ENCODE results near the gene COL4A1.

COL4A1 gene

DNA sequence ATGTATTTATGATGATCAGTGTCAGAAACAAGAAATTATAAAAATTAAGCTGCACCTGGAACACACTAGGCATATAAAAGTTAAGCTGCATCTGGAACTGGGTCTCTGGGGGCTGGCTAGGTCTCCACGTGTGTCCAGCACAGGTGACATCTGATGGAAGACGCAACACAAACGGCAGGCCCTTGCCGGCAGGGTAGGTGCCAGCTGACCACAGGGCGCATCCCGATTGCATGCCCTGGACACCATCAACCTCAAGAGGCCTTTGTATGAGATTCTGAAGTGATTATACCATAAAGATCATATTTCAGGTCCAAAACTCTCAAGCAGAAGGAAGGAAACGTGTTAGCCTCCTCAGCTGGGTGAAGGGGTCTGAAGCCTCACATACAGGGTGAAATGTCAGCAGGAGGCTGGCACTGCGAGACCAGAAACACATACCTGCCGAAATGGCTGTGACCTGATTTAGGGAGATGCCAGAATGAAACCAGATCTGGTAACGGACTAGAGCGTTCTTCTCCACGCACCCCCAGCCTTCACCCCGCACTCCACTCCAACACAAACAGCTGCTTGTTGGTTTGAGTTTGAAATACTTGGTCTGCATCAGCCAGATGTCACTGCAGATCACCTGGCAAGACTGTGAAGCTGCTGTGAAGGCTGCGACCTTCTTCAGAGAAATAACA, 37.3 kb downstream of the COL4A1 start:
- DNase-seq, result no peak

DNA sequence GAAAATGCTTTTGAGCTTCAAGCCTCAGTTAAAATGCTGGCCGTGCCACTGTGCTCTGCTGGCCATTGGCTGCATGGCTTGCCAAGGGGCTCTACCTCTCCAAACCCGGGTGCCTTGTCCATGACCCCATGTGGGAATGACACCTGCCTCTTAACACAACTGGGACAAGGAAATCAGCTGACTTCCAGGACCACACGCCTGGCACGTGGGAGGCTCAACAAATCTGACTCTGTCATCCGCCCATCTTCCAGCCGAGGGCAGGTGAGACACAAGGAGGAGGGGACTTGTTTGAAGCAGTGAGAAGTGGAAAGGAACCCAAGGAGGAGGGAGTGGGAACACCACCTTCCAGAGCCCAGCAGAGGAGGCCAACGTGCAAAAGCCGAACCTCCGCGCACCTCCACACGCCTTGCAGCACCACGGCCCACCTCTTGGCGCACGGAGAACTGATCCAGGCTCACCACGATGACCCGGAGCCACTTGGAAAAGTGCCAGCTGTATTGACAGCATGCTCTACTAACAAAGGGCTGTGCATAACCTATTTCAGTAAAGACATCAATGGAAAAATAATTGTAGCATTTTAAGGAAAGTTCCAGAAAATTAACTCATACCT, 38.3 kb downstream of the COL4A1 start:
- DNase-seq, result no peak

DNA sequence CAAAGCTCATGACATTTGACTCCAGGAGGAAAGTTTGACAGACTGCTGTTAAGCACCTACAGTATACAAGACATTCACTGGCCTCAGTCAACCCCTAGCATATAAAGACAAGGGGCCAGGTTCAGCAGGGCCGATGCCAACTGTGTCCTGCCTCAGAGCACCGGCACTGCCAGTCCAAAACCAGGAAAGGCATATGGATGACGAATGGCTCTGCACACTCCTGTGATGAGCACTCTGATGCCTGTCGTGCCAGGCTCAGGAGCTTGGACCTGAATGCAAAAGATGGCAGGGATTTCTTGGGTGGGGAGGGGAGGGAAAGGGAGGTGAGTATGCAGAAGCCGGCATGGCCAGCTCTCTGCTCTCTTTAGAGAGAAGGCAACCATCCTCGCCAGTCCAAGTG, 38.9 kb downstream of the COL4A1 start:
- DNase-seq, result no peak

DNA sequence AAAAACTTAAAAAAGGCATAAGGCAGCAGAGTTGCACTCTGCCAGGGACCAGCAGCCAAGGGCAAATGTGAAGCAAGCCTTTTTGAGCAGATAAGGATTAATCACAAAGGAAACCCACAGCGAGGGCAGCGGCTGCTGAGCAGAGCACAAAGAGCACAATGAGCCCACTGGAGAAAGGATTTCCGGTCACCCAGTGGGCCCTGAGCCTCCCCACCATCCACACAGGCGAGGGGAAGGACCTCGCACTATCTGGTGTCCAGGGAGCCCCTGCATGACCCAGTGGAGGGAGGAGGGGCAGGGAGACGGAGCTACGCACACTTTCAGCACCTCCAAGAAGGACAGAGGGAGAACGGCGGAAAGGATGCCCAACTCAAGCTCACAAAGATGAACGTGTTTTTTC, 40.0 kb downstream of the COL4A1 start:
- DNase-seq, result no peak

DNA sequence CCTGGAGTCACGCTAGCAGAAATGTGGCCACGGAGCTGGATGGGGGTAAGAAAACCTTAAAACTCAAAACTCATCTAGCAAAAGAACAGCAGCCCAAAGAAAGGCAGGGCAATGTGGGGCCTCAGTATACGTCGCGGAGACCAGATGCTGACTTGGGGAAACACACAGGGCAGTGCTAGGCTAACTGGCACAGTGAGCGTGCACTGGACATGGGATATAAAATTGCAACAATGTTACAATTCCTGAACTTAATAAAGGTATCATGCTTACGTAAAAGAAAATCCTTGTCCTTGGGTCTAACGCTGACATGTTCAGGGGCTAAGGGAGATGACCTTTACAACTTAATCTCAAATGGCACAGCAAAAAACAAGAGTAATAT, 40.5 kb downstream of the COL4A1 start:
- DNase-seq, result no peak

DNA sequence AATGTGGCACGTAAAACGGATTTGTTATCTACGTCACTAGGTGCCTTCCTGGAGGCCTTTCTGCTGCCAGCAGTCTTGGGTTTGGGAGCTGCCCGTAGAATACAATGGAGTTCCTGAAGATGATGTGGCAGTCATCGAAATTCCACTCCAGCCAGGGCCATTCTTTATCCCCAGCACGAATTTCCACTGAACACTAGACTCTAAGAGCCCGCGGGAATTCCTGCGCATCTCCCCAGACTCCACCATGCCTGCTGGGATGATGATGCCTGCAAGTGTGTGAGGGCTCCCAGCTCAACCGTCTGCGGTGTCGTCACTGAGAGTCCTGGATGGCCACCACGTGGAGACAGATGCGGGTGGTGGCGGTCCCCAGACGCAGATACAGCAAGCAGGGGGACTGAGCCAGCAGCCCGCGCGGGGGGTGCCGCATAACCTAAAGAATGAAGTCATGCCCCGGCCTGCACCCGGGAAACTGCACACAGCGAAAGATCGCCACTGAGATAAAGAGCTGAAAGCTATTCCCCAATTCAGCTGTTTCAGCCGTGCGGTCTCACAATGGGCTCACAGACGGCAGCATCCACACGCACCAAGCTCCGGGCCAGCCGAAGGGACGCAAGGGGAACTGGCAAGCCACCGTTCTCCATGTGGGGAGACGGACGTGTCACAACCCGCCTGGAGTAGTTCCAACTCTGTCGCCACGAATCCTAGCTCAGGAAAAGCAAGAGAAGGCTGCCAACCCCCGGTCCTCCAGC, 41.1 kb downstream of the COL4A1 start:
- no peak for DNase-seq

DNA sequence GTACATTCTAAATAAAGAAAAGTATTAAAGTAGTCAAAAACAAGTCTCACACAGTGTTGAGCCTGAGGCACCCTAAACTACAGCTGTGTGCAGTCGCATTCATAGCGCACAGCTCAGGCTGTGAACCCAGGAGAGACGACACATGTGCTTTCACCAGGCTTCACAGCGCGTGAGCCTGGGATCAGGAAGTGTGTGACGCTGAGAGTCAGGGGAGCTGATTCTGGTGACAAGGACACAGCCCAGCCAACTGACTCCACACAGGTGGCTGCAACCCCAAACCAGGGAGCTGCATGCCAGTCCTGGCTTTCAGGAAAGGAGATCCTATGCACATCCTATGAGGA, 41.6 kb downstream of the COL4A1 start:
- DNase-seq, result no peak

DNA sequence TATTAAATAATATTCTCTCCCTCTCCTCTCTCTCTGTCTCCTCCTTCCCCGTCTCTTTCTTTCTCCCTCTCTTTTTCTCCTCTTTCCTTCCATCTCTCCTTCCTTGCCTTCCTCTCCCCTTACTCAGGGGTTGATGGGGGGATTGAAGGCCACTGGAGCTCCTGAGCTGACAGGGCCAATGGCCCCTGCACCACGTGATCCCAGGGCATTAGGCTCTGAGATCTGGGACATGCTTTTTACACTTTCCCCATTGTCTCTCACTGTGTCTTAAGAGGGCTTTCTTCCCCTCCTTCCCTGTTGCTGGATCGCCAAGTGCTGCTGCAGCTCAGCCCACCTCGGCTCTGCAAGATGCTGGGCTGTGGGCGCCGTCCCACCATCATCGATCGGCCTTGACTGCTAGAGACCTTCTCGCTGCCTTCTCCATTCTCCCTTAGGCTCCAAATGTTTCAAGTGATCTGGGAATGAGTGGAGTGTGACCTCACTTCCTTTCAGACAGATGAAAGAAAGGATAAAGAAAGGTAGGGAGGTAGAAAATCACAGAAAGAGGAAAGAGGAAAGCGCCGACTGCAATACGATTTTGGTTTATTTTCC, 42.2 kb downstream of the COL4A1 start:
- no peak for DNase-seq

DNA sequence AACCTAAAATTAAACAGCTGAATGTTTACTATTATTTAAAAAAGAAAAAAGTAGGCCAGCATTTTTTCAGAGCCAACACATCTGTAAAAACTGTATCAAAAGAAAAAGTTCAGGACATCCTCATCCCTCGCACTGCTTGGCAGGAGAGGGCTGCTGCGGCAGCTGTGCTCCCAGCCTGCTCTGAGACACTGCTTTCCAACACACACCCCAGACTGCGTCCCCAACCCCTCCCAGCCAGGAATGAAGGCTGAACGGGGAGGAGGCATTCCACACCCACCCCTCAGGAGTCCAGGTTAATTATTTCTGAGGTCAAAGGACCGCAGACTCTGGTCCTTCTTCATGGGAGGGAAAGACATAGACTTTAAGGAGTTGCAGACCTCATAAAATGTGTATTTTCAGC, 43.1 kb downstream of the COL4A1 start:
- DNase-seq, result no peak

DNA sequence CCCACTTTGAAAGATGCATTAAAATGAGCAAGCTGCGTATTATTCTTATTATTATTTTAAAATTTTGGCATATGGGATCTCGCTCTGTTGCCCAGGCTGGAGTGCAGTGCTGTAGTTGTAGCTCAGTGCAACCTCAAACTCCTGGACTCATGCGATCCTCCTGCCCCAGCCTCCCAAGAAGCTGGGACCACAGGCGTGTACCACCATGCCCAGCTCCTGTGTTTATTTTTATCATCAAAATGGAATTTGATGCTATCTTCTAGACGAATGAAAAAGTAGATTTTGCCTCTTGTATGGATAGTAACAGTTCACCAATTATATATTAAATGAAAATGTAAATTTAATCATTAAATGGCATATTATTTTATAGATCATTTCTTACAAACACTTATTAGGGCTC, 43.6 kb downstream of the COL4A1 start:
- DNase-seq, result no peak

DNA sequence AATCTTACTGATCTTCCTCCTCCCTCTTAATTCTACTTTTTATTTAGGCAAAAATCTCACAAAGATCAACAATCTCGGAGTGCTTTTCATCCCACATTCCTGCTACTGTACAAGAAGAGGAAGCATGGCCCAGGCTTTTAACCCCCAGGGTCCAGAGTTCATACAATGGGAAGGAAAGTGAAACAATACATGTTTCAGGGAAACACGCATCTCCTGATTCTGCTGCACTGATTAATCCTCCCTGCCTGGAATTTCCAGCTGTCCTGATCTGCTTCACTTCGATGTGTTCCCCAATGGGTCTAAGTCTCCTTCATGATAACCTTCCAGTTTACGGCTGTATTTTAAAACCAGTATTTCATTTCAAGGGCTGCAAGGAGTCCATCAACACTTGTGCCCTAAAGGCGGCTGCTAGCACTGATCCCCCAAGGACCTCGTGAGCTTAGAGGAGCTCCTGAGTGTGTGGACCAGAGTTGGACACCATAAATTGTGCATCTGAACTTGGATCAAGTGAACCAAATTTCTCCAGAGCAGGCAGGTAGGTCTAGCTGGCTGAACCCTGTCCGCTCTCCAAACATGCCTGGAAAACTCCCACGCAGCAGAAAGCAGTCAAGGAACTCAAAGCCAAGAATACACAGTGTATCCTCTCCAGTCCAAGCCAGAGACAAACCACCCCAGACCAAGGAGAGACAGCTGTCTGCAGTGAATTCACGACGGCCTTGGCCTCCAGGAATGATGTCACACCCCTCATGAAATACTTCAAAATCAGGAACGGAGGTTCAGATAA, 44.3 kb downstream of the COL4A1 start:
- DNase-seq, result no peak

DNA sequence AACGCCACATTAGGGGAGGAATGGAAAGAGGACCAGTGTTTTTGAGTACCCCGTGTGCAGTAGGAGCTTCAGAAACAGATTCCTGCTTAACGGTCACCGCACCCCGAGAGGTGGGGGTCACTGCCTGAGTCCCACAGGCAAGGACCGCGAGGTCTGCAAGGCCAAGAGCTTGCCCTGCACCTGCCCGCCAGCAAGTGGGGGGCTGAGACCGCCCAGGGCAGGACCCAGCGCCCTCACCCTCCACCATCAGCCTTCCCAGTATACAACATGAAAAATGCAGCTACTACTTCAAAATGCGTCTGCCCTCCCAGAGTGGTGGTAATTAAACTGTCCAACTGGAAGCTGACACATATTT, 44.9 kb downstream of the COL4A1 start:
- DNase-seq, result no peak

DNA sequence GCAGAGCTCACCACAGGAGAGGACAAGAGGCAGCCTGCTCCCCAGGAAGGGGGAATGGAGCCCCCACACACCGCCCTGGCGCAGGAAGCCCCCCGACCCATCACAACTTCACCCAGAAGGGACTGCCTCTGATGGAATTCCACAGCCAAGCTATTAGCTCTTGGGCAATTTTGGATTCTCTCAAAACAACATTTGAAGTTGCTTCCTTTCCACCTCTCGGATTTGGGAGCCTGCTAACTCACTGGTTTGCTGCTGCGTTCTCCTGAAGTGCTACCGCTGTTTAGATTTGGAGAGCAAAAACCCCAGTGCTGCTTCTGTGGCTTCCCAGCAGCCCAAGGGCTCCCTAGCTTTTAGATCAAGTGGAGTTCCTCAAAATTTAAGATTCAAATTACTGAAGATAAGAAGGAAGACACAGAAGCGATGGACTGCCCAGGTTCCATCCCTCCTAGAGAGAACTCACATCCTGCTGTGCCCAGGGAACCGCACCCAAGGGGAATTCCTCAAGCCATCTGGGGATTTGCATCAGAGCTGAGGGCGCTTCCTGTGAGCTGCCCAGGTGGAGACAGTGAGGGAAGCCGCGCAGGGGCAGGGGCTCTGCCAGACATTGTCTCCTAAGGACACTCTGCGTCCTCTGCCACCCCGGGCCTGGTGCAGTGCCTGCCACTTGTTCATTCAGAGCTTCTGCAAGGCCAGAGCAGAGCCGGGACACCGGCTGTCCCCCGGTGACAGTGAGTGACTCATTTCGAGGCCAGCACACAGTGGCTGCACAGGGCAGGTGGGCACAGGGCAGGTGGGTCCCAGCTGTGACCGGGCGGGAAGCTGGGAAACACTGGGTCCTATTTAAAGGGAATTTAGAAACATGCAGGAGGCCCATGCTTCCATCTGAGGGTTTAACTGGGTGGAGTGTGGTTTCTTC, 45.5 kb downstream of the COL4A1 start:
- no peak for DNase-seq

DNA sequence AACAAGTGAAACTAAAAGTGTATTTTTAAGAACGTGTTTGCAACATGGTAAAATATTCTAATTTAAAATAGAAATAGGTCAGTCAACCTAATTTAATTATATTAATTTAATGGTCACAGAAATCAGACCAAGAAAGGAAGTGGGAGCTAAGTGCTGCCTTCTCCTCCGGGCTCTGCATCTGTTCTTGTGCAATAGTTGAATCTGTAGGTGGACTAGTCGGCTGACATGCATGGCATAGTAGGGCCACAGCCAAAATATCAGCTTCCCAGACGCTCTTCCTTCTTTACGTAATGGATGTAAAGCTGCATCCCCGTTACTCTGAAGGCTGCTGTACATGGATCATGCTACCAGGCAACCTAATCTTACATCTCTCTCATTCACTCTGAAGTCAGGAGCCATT, 47.3 kb downstream of the COL4A1 start:
- no peak for DNase-seq

DNA sequence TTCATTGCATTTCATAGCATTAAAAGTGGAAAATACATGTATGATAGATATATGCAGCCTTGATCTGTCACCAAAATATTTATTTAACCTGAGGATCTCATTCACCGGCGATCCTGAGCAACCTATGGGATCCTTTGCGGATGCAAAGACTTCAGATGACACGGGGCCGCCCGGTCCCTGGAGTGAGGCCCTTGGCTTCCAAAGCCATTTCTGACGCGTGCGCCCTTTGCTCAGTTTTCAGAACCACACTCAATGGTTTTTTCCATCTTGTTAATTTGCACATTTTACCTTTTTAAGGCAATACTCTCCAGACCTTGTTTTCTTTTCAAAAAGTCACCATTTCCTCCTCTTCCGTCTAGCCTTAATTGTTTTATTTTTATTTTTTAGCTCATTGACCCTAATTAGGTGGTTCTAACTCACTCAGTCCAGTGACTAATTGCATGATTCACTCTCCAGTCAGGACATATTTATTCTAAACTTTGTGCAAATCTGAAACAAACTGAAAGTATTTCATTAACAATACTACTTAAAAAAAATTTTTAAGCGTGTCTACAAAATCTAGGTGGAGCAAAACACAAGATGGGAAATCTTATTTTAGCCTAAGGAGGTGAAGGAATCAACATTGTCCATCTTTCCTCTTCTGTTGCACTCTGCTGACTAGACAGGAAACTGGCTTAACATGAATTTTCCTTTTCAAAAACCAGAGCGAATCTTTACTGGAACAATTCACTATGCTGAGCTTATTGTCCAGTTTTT, 47.9 kb downstream of the COL4A1 start:
- no peak for DNase-seq

DNA sequence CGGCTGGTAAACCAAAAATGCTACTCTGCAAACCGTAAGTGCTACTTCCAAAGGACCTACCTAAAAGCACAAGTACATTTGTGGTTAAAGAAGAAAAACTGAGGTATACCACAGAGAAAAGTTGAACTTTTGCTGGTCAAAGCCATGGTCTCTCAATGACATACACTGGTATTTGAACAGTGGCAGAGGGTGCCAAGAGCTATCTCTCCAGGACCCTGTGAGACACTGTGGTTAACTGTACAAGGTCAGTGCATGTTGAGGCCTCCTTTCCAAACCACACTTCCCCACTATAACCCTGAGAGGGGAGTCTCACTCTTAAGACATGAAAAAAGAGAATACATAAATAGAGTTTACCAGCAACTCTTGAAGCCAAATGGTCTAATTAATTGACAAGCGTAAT, 49.5 kb downstream of the COL4A1 start:
- no peak for DNase-seq

DNA sequence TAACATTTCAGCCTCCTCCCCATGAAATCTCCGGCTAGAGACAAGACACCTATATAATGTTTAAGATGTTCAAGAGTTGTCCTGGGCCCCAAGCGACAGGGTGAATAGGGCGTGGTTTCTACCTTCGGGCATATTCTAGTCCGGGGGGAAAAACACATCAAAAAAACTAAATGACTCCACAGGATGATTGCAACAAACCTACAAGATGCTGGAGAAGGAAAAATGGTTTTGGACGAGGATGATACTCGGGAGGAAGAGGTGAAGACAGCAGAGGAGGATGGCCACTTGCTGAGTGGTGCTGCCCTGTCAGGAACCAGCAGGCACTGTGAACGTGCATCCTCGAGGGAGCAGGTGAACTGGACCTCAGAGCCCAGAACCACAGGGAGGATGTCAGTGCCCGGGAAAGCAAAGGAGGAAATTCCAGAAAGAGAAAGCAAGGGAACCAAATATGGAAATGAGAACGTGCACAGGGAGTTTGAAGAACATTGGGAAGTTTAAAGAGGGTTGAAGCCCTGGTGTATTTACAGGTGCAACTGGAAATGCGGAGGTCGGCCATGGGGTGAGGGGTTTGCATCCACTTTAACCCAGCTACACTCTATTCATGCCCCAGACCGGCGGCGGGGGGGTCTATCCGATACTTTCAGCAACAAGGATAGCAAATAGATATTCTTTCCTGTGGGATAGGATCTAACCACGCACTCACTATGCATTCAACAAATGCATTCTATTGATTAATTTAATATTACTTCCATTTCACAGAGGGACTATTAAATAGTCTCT, 50.6 kb downstream of the COL4A1 start:
- DNase-seq, result no peak

DNA sequence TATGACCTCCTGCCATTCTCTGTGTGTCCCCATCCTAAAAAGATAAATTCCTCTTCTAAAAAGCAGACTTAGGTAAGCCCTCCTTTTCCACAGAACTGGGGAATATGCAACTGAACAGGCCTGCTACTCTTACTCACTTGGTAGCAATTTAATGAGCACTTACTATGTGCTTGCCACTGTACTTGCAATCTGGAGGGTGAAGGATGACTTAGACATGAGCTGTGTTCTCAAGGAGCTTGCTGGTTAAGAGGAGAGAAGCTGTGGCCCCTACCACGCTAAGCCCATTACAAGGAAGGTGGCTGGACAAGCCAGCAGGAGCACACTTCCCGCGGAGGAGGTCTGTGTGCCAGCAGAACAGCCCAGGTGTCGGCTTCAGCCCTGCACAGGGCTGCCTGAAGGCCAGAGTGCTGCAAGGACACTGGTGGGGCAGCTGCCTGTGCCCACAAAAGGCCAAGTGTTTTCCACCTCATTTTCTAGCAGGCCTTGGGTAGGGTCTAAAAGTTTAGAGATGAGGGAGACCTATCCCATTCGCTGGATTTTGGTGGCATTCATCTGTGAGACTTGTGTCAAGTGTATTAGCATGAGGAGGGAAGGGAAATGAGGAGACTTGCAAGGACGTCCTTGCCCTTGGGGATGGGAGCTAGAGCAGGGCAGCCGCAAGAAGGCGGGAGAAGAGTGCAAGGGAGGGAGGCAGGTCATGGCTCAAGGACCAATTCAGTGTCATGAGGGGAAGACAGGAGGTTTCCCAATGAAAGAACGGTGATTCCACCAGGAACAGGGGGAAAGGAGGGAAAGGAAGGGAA, 52.0 kb downstream of the COL4A1 start:
- no peak for DNase-seq

DNA sequence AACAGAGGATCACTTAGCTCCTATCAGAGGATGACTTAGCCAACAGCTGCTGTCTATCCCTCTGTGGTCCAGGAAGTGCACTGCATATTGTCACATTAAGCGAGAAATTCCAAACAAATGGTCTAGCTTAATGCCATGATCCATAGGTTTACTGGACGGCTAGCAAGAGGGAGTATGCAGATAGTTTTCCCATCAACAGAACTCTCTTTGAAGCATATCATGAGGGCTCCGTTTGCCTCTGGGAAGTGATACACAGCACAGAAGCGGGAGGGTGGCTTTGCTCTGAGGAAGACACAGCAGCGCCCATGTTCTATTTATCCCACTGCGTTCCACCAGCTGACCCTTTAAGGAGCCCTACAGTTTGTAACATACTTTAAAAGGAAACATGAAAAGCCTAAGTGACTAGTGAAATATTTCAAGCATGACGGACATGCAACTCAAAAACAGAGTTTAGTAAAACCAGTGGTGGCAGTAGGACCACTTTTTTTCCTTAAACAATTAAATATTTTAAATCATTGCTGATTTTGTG, 52.7 kb downstream of the COL4A1 start:
- DNase-seq, result no peak
